HFFc6 (cell line): ENCODE data around the gene ANKRD13A. TPM values are rescaled to one million over a fixed set of nuclear protein-coding genes. Genes with fewer than 3 reads are reported as not detected.
A peak's percentile ranks its signal among the peaks of the same experiment; 100 is the strongest.

Experiments used
- DNase-seq: peaks from one replicate; pipeline ENCODE4 v3.0.0-alpha.2; 2018
- H3K27ac Mint-ChIP-seq: 2 replicates; pipeline ENCODE4 v1.8.0; 2020; ENCODE audit warnings: mild to moderate bottlenecking, mixed read lengths
- H3K27me3 Mint-ChIP-seq: 2 replicates; pipeline ENCODE4 v1.8.0; 2021; ENCODE audit warnings: mild to moderate bottlenecking, moderate library complexity, mixed read lengths; ENCODE audit not compliant: insufficient read depth
- H3K36me3 Mint-ChIP-seq: 2 replicates; pipeline ENCODE4 v1.8.0; 2021; ENCODE audit warnings: low read depth, mixed read lengths
- H3K4me1 Mint-ChIP-seq: 2 replicates; pipeline ENCODE4 v1.8.0; 2020; ENCODE audit warnings: low read depth, mixed read lengths
- H3K4me3 Mint-ChIP-seq: 2 replicates; pipeline ENCODE4 v1.8.0; 2020; ENCODE audit warnings: mild to moderate bottlenecking, moderate library complexity, mixed read lengths
- H3K9me3 Mint-ChIP-seq: 2 replicates; pipeline ENCODE4 v1.8.0; 2020; ENCODE audit warnings: mild to moderate bottlenecking, mixed read lengths
- total RNA-seq, 6 experiments: library from RNA; stranded (reverse); fragmentation: NEBNext Ultra II Directional; extraction: Animal tissue kit (Norgen Biotek cat#: 25700); gene quantifications; 2 replicates in 1 of 6; 3 replicates in 5 of 6; pipeline ENCODE4 v1.2.3, GENCODE V29; 2021
- TF ChIP-seq, protein P1 (sequence below): fragments of 200-600 bp; sonication (generic); IDR thresholded peaks from 2 replicates; pipeline ENCODE4 v1.5.0; 2021; ENCODE audit warnings: antibody characterized with exemption, mild to moderate bottlenecking

Gene ANKRD13A
- total RNA-seq, 6 experiments from 2014 or later = 133 to 150 (median 146) TPM

DNA sequence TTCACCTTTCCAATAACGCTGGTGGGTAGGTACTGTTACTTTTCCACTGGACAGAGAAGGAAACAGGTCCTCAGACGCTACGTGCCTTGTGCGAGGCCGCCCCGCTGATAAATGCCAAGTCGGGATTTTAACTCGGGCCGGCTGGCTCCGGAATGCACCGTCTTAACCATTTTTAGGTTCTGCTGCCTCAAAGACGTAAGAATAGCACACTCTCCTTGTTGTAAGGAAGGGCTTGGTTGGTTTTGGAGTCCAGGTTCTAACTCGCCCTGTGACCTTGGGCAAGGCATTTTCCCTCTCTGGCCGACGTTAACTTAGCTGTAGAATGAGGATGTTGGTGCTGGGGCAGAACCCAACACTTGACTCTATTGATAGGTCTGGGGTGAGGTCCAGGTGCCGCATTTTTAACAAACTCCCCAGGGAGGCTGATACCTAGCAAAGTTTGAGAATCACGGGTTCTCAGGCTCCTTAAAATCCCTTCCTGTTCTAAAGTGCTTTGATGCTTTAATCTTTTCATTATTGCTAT lies 814 bp downstream of the ANKRD13A start:
- TF ChIP-seq, protein P1, sequence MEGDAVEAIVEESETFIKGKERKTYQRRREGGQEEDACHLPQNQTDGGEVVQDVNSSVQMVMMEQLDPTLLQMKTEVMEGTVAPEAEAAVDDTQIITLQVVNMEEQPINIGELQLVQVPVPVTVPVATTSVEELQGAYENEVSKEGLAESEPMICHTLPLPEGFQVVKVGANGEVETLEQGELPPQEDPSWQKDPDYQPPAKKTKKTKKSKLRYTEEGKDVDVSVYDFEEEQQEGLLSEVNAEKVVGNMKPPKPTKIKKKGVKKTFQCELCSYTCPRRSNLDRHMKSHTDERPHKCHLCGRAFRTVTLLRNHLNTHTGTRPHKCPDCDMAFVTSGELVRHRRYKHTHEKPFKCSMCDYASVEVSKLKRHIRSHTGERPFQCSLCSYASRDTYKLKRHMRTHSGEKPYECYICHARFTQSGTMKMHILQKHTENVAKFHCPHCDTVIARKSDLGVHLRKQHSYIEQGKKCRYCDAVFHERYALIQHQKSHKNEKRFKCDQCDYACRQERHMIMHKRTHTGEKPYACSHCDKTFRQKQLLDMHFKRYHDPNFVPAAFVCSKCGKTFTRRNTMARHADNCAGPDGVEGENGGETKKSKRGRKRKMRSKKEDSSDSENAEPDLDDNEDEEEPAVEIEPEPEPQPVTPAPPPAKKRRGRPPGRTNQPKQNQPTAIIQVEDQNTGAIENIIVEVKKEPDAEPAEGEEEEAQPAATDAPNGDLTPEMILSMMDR = no peak
- no peak for DNase-seq
- Mint-ChIP-seq H3K36me3 (peaks cover 34% of the 10 kb centered on the region), H3K27me3 (peaks cover 5% of the 10 kb centered on the region; the same call in 1 of the 2 replicates), H3K4me1 (peaks cover 49% of the 10 kb centered on the region), H3K4me3 (peak overlapping the region; percentile 100), H3K27ac (peak overlapping the region; percentile 95), H3K9me3 (no peaks in the 10 kb centered on the region)

DNA sequence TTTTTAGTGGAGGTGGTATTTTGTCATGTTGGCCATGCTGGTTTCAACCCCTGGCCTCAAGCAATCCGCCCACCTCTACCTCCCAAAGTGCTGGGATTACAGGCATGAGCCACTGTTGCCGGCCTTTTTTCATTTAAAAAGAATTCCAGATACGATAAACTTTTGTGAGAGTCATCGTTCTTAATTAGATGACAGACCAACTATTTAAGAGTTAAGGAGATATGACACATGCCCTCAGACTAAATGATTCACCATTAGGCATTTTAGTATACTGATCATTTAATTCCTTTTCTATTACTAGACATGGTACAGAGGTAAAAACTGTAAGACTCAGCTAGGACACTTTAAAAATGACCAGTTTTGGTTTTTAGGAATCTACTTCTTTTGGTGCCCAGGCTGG lies 2.4 kb downstream of the ANKRD13A start:
- H3K4me1 Mint-ChIP-seq = peaks cover 55% of the 10 kb centered on the region
- peaks cover 5% of the 10 kb centered on the region; the same call in 1 of the 2 replicates for H3K27me3 Mint-ChIP-seq
- TF ChIP-seq, protein P1 = no peak
- H3K9me3 Mint-ChIP-seq = no peaks in the 10 kb centered on the region
- H3K27ac Mint-ChIP-seq = peak overlapping the region; percentile 95
- H3K4me3 Mint-ChIP-seq = peak overlapping the region; percentile 100
- H3K36me3 Mint-ChIP-seq = peaks cover 45% of the 10 kb centered on the region
- DNase-seq = peak; percentile 92

DNA sequence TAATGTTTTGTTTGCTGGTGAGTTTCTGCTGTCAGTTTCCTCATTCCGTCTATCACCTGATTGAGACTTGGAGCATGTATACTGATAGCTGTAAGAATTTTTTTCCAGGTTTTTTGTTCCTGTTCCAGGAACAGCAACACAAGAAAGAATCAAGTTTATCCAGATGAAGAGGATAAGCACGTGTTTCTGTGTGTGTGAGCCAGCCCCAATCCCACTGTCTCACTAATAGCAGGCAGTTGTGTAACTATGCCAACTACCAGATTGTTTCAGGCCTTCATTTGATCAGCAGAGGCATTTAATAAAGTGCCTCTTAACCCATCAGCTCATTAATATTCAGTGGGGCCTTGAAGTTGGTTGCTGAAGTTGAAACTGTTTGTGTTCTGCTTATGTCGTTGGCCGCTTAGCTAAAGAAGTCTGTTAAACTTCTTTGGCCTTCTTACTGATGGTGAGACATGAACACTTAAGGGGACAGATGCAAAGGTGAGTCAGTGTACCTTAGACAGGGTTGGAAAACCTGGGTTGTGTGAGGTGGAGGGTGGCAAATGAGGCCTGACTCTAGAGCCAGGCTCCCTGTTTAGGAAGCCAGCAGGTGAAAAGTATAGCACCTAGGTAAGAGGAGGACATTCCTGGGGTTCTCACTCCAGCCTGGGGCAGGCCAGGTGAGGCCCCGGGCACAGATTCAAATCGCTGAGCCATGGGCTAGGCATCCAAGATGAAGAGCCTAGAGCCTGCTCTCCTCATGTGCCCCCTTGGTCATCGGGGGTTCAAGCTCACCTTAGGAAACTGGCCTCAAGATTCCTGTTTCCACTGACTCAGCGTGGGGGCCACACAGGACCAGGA lies 3.7 kb downstream of the ANKRD13A start:
- Mint-ChIP-seq H3K27me3 (peaks cover 5% of the 10 kb centered on the region; the same call in 1 of the 2 replicates), H3K36me3 (peaks cover 54% of the 10 kb centered on the region), H3K4me3 (peak overlapping the region; percentile 100), H3K4me1 (peaks cover 51% of the 10 kb centered on the region), H3K9me3 (no peaks in the 10 kb centered on the region), H3K27ac (peak overlapping the region; percentile 95)
- TF ChIP-seq, protein P1 = no peak
- DNase-seq = peak; percentile 66

DNA sequence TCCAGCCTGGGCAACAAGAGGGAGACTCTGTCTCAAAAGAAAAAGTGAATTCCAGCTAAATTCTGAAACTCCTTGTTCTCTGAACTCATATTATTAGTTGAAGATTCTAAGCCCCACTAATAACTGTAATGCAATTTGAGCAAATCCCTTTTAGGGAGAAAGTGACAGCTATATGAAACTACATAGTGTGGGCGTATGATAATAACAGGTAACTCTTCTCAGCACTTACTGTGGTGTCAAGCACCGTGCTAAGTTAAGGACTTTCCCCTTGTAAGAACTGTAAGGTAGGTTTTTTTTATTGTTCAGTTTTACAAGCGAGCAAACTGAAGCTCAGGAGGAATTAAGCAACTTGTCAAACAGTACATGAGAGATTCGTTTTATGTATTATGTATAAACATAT lies 5.4 kb downstream of the ANKRD13A start:
- Mint-ChIP-seq H3K4me1 (peaks cover 49% of the 10 kb centered on the region), H3K27ac (peak overlapping the region; percentile 11; the same call in 1 of the 2 replicates), H3K9me3 (no peaks in the 10 kb centered on the region), H3K4me3 (no peak overlapping the region), H3K27me3 (0 out of 2 replicates have a peak, but pooled peaks cover 2% of the 10 kb centered on the region), H3K36me3 (peaks cover 63% of the 10 kb centered on the region)
- TF ChIP-seq, protein P1 = no peak
- DNase-seq = no peak

DNA sequence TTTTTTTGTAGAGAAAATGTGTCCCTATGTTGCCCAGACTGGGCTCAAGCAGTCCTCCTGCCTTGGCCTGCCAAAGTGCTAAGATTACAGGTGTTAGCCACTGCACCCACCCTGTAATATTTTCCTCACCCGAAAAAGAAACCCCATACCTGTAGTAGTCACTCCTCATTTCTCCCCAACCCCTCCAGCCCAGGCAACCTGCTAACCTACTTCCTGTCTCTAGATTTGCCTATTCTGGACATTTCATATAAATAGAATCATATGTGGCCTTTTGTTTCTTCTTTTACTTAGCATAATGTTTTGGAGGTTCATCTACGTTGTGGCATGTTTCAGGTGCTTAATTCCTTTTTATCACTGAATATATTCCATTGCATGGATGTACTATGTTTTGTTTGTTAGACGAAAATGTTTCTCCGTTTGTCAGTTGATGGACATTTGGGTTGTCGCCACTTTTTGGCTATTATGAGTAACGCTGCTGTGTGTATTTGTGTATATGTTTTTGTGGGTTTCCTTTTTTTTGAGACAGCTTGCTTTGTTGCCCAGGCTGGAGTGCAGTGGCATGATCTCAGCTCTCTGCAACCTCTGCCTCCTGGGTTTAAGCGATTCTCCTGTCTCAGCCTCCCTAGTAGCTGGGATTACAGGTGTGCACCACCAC lies 6.2 kb downstream of the ANKRD13A start:
- 0 out of 2 replicates have a peak, but pooled peaks cover 2% of the 10 kb centered on the region for H3K27me3 Mint-ChIP-seq
- DNase-seq = no peak
- H3K4me3 Mint-ChIP-seq = no peak overlapping the region
- TF ChIP-seq, protein P1 = no peak
- H3K27ac Mint-ChIP-seq = peak overlapping the region; percentile 47
- H3K36me3 Mint-ChIP-seq = peaks cover 60% of the 10 kb centered on the region
- H3K9me3 Mint-ChIP-seq = no peaks in the 10 kb centered on the region
- H3K4me1 Mint-ChIP-seq = peaks cover 55% of the 10 kb centered on the region
